GM23338 (cell line): ENCODE results near the gene EIF2D. TPM values are rescaled to one million over a fixed set of nuclear protein-coding genes. Genes with fewer than 3 reads are reported as not detected.

Experiments
- ATAC-seq: fragments of 200-7000 bp; cut with Tn5 transposase; 3 replicates; pipeline ENCODE4 v1.9.1; 2020
- DNase-seq: peaks from one replicate; pipeline ENCODE4 v3.0.0-alpha.2; 2015; ENCODE audit warnings: low spot score
- H2AFZ ChIP-seq: fragments of 200-600 bp; sonication (generic); 2 replicates; pipeline ENCODE4 v1.8.0; 2016; ENCODE audit warnings: antibody characterized with exemption, mild to moderate bottlenecking, moderate library complexity
- H3F3A ChIP-seq: fragments of 200-600 bp; sonication (generic); replicated peaks from 2 replicates; pipeline ENCODE4 v1.8.0; 2017; ENCODE audit warnings: antibody characterized with exemption, mixed run types, low read depth
- H3K27ac ChIP-seq: fragments of 200-600 bp; sonication (generic); 2 replicates; pipeline ENCODE4 v1.6.1; 2016; ENCODE audit warnings: low read depth
- H3K27me3 ChIP-seq: fragments of 200-600 bp; sonication (generic); 2 replicates; pipeline ENCODE4 v1.8.0; 2016; ENCODE audit warnings: mild to moderate bottlenecking, mixed run types, moderate library complexity; ENCODE audit not compliant: insufficient read depth
- H3K36me3 ChIP-seq: fragments of 200-600 bp; sonication (generic); 2 replicates; pipeline ENCODE4 v1.8.0; 2016; ENCODE audit warnings: mild to moderate bottlenecking; ENCODE audit not compliant: insufficient read depth
- H3K4me1 ChIP-seq: fragments of 200-600 bp; sonication (generic); 2 replicates; pipeline ENCODE4 v1.8.0; 2016; ENCODE audit warnings: mild to moderate bottlenecking, moderate library complexity; ENCODE audit not compliant: insufficient read depth
- H3K4me2 ChIP-seq: fragments of 200-600 bp; sonication (generic); 2 replicates; pipeline ENCODE4 v1.7.1; 2017; ENCODE audit warnings: mixed run types
- H3K4me3 ChIP-seq: fragments of 200-600 bp; sonication (generic); 2 replicates; pipeline ENCODE4 v1.6.1; 2016; ENCODE audit warnings: mixed run types
- H3K79me2 ChIP-seq: fragments of 200-600 bp; sonication (generic); replicated peaks from 2 replicates; pipeline ENCODE4 v1.8.0; 2017; ENCODE audit warnings: mild to moderate bottlenecking; ENCODE audit not compliant: insufficient read depth
- H3K9me2 ChIP-seq: fragments of 200-600 bp; sonication (generic); 2 replicates; pipeline ENCODE4 v1.8.0; 2017; ENCODE audit not compliant: insufficient read depth
- H4K20me1 ChIP-seq: fragments of 200-600 bp; sonication (generic); replicated peaks from 2 replicates; pipeline ENCODE4 v1.8.0; 2017; ENCODE audit warnings: mild to moderate bottlenecking; ENCODE audit not compliant: insufficient read depth
- H3K27ac Mint-ChIP-seq: 2 replicates; pipeline ENCODE4 v1.8.0; 2020; ENCODE audit warnings: inconsistent platforms, mild to moderate bottlenecking, moderate library complexity, mixed read lengths
- H3K27me3 Mint-ChIP-seq: 3 replicates; pipeline ENCODE4 v1.8.0; 2022; ENCODE audit warnings: low read depth, mild to moderate bottlenecking, moderate library complexity, mixed read lengths, inconsistent platforms; ENCODE audit not compliant: insufficient read depth, poor library complexity
- H3K36me3 Mint-ChIP-seq: 3 replicates; pipeline ENCODE4 v1.8.0; 2021; ENCODE audit warnings: low read depth, mild to moderate bottlenecking, inconsistent platforms, moderate library complexity, mixed read lengths
- H3K4me1 Mint-ChIP-seq: 3 replicates; pipeline ENCODE4 v1.8.0; 2020; ENCODE audit warnings: mild to moderate bottlenecking, inconsistent platforms, mixed read lengths
- H3K4me3 Mint-ChIP-seq: 3 replicates; pipeline ENCODE4 v1.8.0; 2021; ENCODE audit warnings: moderate library complexity, mild to moderate bottlenecking, inconsistent platforms, mixed read lengths
- H3K9me3 Mint-ChIP-seq: 3 replicates; pipeline ENCODE4 v1.8.0; 2020; ENCODE audit warnings: moderate library complexity, mild to moderate bottlenecking, inconsistent platforms, mixed read lengths
- CREB1 ChIP-seq: fragments of 250-450 bp; sonication (Bioruptor Pico); IDR thresholded peaks from 2 replicates; pipeline ENCODE4 v1.5.0; 2020; ENCODE audit warnings: low read depth, mild to moderate bottlenecking, moderate library complexity
- EZH2 ChIP-seq: fragments of 200-600 bp; sonication (generic); IDR thresholded peaks from one replicate; pipeline ENCODE4 v1.8.0; 2017; ENCODE audit warnings: antibody characterized with exemption, mild to moderate bottlenecking, low read depth; ENCODE audit not compliant: unreplicated experiment
- EZH2phosphoT487 ChIP-seq: fragments of 200-600 bp; sonication (generic); IDR thresholded peaks from one replicate; pipeline ENCODE4 v1.8.1; 2018; ENCODE audit warnings: antibody characterized with exemption; ENCODE audit not compliant: unreplicated experiment
- JUNB ChIP-seq: IDR thresholded peaks from one replicate; pipeline ENCODE4 v1.6.1; 2016; ENCODE audit warnings: antibody characterized with exemption; ENCODE audit not compliant: unreplicated experiment
- NANOG ChIP-seq: IDR thresholded peaks from 2 replicates; pipeline ENCODE4 v1.6.1; 2016; ENCODE audit warnings: antibody characterized with exemption, borderline replicate concordance
- POLR2AphosphoS5 ChIP-seq: IDR thresholded peaks from 2 replicates; pipeline ENCODE4 v1.6.1; 2016; ENCODE audit warnings: antibody characterized with exemption, low read depth
- STAT1 ChIP-seq: IDR thresholded peaks from one replicate; pipeline ENCODE4 v1.6.1; 2016; ENCODE audit warnings: antibody characterized with exemption; ENCODE audit not compliant: unreplicated experiment
- ZNF114 ChIP-seq: fragments of 250-450 bp; sonication (Bioruptor Pico); IDR thresholded peaks from 2 replicates; pipeline ENCODE4 v1.5.0; 2020; ENCODE audit warnings: mild to moderate bottlenecking, moderate library complexity
- ZNF331 ChIP-seq: fragments of 250-450 bp; sonication (Bioruptor Pico); IDR thresholded peaks from 2 replicates; pipeline ENCODE4 v1.5.0; 2020; ENCODE audit warnings: low read depth, mild to moderate bottlenecking, moderate library complexity
- ZNF462 ChIP-seq: fragments of 250-450 bp; sonication (Bioruptor Pico); IDR thresholded peaks from 2 replicates; pipeline ENCODE4 v1.5.0; 2020; ENCODE audit warnings: mild to moderate bottlenecking, moderate library complexity
- polyA plus RNA-seq: library from polyadenylated mRNA; unstranded; fragments of >200 nt; fragmentation: Nextera tagmentation; extraction: Ambion mirVana; gene quantifications from 2 replicates; pipeline ENCODE4 v1.2.1, GENCODE V29; 2016
- total RNA-seq: library from RNA; depleted of rRNA; stranded (reverse); fragments of >200 nt; shearing (Covaris generic); gene quantifications from 2 replicates; pipeline ENCODE4 v1.2.3, GENCODE V29; 2014
- TF ChIP-seq, protein P1 (sequence below): IDR thresholded peaks from 2 replicates; pipeline ENCODE4 v1.6.1; 2016; ENCODE audit warnings: antibody characterized with exemption
- TF ChIP-seq, protein P2 (sequence below), 2 experiments: fragments of 200-600 bp in 1 of 2; sonication (generic) in 1 of 2; conservative IDR thresholded peaks; 2 replicates each; pipeline versions ENCODE4 v1.5.1 to v1.6.1; 2016 to 2017; ENCODE audit warnings: antibody characterized with exemption in 2 of 2, low read depth in 2 of 2, mild to moderate bottlenecking in 2 of 2, moderate library complexity in 1 of 2
- TF ChIP-seq, protein P3 (sequence below): IDR thresholded peaks from one replicate; pipeline ENCODE4 v1.6.1; 2018; ENCODE audit warnings: antibody characterized with exemption; ENCODE audit not compliant: unreplicated experiment

Gene EIF2D
- total and polyA plus RNA-seq, 2 experiments from 2014 or later = 25.1 to 34.8 TPM

DNA sequence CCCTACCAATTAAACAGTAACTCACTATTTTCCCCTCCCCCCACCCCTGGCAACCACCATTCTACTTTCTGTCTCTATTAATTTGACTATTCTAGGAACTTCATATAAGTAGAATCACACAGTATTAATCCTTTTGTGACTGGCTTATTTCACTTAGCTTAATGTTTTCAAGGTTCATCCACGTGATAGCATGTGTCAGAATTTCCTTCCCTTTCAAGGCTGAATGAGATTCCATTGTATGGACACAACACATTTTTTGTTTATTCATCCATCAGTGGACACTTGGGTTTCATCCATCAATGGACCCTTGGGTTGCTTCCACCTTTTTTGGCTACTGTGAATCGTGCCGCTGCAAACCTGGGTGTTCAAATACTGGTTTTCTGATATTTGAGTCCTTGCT, 41.7 kb downstream of the EIF2D start:
- H3K79me2 ChIP-seq = no peaks in the 10 kb centered on the region
- no peaks in the 10 kb centered on the region; the same call in 2 of the 3 replicates for H3K36me3 Mint-ChIP-seq
- no peak for DNase-seq
- H3K4me3 ChIP-seq = no peak overlapping the region
- H3K36me3 ChIP-seq = no peaks in the 10 kb centered on the region
- H4K20me1 ChIP-seq = no peaks in the 10 kb centered on the region
- H3K4me3 Mint-ChIP-seq = no peak overlapping the region
- no peak overlapping the region for H2AFZ ChIP-seq
- peaks cover 26% of the 10 kb centered on the region for H3K4me1 Mint-ChIP-seq
- H3K9me2 ChIP-seq = 0 out of 2 replicates have a peak, but pooled peaks cover 4% of the 10 kb centered on the region
- no peaks in the 10 kb centered on the region for H3F3A ChIP-seq
- no peaks in the 10 kb centered on the region for H3K27me3 ChIP-seq
- H3K27ac Mint-ChIP-seq = no peak overlapping the region
- peaks cover 10% of the 10 kb centered on the region for H3K27me3 Mint-ChIP-seq
- H3K4me1 ChIP-seq = 0 out of 2 replicates have a peak, but pooled peaks cover 6% of the 10 kb centered on the region
- no peak overlapping the region for H3K4me2 ChIP-seq
- TF ChIP-seq, protein P1, sequence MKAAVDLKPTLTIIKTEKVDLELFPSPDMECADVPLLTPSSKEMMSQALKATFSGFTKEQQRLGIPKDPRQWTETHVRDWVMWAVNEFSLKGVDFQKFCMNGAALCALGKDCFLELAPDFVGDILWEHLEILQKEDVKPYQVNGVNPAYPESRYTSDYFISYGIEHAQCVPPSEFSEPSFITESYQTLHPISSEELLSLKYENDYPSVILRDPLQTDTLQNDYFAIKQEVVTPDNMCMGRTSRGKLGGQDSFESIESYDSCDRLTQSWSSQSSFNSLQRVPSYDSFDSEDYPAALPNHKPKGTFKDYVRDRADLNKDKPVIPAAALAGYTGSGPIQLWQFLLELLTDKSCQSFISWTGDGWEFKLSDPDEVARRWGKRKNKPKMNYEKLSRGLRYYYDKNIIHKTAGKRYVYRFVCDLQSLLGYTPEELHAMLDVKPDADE = no peak
- TF ChIP-seq POLR2AphosphoS5 (no peak), NANOG (no peak), EZH2 (no peak), ZNF462 (CRISPR knock-in tag) (no peak), ZNF114 (no peak), JUNB (no peak), ZNF331 (no peak), STAT1 (no peak), CREB1 (no peak), EZH2phosphoT487 (no peak)
- TF ChIP-seq, protein P2, sequence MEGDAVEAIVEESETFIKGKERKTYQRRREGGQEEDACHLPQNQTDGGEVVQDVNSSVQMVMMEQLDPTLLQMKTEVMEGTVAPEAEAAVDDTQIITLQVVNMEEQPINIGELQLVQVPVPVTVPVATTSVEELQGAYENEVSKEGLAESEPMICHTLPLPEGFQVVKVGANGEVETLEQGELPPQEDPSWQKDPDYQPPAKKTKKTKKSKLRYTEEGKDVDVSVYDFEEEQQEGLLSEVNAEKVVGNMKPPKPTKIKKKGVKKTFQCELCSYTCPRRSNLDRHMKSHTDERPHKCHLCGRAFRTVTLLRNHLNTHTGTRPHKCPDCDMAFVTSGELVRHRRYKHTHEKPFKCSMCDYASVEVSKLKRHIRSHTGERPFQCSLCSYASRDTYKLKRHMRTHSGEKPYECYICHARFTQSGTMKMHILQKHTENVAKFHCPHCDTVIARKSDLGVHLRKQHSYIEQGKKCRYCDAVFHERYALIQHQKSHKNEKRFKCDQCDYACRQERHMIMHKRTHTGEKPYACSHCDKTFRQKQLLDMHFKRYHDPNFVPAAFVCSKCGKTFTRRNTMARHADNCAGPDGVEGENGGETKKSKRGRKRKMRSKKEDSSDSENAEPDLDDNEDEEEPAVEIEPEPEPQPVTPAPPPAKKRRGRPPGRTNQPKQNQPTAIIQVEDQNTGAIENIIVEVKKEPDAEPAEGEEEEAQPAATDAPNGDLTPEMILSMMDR (conservative IDR thresholded peaks at IDR 0.05; ENCODE audit: low read depth in 2 of 2) = no peak
- TF ChIP-seq, protein P3, sequence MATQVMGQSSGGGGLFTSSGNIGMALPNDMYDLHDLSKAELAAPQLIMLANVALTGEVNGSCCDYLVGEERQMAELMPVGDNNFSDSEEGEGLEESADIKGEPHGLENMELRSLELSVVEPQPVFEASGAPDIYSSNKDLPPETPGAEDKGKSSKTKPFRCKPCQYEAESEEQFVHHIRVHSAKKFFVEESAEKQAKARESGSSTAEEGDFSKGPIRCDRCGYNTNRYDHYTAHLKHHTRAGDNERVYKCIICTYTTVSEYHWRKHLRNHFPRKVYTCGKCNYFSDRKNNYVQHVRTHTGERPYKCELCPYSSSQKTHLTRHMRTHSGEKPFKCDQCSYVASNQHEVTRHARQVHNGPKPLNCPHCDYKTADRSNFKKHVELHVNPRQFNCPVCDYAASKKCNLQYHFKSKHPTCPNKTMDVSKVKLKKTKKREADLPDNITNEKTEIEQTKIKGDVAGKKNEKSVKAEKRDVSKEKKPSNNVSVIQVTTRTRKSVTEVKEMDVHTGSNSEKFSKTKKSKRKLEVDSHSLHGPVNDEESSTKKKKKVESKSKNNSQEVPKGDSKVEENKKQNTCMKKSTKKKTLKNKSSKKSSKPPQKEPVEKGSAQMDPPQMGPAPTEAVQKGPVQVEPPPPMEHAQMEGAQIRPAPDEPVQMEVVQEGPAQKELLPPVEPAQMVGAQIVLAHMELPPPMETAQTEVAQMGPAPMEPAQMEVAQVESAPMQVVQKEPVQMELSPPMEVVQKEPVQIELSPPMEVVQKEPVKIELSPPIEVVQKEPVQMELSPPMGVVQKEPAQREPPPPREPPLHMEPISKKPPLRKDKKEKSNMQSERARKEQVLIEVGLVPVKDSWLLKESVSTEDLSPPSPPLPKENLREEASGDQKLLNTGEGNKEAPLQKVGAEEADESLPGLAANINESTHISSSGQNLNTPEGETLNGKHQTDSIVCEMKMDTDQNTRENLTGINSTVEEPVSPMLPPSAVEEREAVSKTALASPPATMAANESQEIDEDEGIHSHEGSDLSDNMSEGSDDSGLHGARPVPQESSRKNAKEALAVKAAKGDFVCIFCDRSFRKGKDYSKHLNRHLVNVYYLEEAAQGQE = no peak
- no peaks in the 10 kb centered on the region for H3K9me3 Mint-ChIP-seq
- no peak for ATAC-seq
- H3K27ac ChIP-seq = no peak overlapping the region
